ENCODE measurements around the gene KCNMB4.

The KCNMB4 gene

DNA sequence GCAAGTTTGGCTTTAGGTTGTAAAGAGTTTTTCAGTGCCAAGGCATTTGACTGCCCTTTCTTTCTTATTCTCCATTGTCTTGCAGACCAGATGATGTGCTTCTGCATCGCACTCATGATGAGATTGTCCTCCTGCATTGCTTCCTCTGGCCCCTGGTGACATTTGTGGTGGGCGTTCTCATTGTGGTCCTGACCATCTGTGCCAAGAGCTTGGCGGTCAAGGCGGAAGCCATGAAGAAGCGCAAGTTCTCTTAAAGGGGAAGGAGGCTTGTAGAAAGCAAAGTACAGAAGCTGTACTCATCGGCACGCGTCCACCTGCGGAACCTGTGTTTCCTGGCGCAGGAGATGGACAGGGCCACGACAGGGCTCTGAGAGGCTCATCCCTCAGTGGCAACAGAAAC is 64.3 kb downstream of the KCNMB4 start:
- no peak for DNase-seq

- DNase-seq = no peak
Measured at GRCh38 chr12:70436836-70437235, 70.7 kb downstream of the KCNMB4 start.

DNA sequence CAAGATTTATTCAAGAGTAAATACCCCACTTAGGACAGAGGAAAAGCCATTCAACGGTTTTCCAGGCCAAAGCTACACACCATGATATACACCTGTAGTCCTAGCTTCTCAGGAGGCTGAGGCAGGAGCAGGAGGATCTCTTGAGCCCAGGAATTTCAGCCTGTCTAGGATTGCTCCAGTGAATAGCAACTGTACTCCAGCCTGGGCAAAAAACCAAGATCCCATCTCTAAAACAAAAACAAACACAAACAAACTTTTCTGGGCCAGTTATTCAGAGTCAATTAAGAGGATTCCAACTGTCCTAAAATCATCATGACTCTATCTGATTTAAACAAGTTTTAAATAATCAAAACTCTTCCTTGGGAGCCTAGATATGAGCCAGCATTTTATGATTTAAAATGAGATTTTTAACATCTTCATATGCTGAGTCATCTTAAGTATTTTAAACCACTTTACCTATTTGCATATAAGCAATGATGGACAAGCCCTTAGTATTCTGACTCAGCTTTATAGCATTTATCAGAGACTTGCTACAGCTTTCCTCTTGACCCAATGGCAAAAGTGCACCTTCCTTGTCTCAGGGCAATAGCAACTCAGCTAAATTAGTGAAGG is 77.1 kb downstream of the KCNMB4 start:
- DNase-seq = no peak

DNA sequence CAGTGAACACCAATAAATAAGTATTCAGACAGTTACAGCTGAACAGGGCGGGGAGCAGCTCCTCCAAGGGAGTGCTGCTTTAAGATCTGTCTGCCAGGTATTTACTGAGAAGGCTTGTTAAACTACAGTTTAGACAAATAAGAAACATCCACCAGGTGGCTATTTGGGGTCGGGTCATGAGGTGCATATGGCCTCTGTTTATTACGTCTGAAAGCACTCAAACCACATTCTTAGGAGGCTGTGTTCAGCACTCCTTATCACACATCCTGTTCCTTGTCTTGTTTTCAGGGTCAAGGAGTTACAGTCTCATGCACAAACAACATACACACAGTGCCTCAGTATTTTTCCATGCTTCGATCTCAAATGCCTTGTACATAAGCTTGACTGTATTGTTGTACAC is 78.8 kb downstream of the KCNMB4 start:
- DNase-seq = no peak

DNA sequence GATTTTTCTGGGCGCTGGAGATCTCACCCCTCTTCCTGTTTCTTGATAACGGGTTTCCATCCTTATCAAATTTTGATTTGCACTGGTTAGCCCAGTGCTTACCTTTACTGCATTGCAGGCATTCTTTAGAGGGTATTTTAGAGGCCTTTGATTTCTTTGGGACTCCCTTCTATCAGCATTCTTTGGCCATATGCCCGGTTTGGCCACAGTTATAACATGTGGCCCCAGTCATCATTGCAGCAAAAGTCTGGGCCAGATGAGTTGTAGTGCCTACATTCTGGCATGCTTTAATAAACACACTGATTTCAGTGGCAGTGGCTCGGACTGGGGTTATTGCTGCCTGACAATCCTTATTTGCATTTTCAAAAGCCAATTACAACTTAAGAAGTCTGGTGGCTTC is 82.3 kb downstream of the KCNMB4 start:
- no peak for DNase-seq

GRCh38 chr12:70449074-70449752 is 83.1 kb downstream of the KCNMB4 start:
- no peak for DNase-seq

DNA sequence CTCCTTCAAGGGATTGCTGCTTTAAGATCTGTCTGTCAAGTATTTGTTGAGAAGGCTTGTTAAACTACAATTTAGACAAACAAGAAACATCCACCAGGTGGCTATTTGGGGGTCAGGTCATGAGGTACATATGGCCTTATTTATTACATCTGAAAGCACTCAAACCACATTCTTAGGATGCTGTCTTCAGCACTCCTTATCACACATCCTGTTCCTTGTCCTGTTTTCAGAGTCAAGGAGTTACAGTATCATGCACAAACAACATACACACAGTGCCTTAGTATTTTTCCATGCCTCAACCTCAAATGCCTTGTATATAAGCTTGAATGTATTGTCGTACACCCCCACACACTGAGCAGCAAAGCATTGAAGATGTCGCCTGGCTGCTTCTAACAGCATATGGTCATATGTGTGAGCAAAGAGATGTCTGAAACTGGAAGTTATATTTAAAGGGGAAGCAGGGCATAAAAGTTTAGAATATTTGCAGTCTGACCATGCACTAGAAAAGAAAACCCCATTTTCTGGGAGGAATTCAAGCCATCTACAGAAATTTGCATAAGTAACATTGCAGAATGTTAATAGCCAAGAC is 83.8 kb downstream of the KCNMB4 start:
- DNase-seq = no peak

DNA sequence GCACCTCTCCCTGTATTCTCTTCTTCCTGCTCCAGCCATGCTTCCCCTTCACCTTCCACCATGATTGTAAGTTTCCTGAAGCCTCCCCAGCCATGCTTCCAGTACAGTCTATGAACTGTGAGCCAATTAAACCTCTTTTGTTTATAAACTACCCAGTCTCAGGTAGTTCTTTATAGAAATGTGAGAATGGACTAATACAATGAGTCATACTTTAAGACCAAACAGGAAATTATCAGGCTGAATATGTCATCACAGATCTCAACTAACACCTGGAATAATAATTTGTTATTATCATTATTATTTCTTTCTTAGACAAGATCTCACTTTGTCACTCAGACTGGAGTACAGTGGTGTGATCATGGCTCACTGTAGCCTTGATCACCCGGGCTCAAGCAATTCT is 85.4 kb downstream of the KCNMB4 start:
- DNase-seq = no peak

- peak in 1 of 58 donors; percentile 2 for DNase-seq
Measured at GRCh38 chr12:70456953-70457352, 90.9 kb downstream of the KCNMB4 start.

GRCh38 chr12:70459786-70460185 is 93.7 kb downstream of the KCNMB4 start:
- DNase-seq = no peak

DNA sequence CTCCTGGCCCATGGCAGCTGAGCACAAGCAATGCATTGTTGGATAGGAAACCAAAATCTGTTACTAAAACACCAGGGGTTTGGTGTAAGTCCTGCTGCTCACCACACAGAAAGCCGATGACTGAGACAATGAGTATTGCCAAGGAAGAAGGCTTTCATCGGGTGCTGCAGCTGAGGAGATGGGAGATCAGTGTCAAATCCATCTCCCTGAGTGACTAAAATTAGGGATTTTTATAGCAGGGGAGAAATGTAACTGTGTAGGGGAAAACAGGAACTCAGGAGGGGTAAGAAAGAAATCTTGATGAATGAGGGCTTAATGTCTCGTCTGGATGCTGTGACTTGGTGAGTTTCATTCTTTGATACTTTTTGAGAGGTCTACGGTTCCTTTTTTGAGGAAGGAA is 97.9 kb downstream of the KCNMB4 start:
- no peak for DNase-seq

GRCh38 chr12:70466753-70467152 is 100.7 kb downstream of the KCNMB4 start:
- DNase-seq = no peak

DNA sequence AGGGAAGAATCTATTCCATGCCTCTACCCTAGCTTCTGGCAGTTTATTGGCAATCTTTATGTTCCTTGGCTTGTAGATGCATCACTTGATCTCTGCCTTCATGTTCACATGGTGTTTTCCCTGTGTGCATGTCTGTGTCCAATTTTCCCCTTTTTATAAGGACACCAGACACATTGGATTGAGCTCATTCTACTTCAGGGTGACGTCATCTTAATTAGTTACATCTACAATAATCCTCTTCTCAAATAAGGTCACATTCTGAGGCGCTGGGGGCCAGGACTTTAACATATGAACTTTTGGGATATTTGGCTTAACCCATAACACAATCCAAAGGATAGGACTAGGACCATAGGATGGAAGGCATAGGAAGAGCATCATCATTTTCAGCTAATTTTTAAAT is 101.4 kb downstream of the KCNMB4 start:
- DNase-seq = no peak

- DNase-seq = no peak
Measured at GRCh38 chr12:70467918-70468733, 102.0 kb downstream of the KCNMB4 start.

DNA sequence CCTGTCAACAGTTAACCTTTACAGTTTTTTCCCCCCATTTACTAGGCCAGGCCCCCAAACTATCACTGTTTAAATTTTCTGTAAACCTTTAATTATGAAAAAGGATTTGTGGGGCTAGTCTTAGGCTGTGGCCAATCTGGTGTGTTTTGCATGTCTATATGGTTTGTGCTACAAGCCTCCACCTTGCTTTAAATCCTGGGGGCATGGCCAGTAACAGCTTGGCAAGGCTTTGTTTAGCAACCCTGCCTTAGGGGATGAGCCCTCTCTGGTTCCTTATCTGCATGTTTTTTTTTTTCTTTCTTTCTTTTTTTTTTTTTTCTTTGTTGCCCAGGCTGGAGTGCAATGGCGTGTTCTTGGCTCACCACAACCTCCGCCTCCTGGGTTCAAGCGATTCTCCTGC is 102.7 kb downstream of the KCNMB4 start:
- no peak for DNase-seq

DNA sequence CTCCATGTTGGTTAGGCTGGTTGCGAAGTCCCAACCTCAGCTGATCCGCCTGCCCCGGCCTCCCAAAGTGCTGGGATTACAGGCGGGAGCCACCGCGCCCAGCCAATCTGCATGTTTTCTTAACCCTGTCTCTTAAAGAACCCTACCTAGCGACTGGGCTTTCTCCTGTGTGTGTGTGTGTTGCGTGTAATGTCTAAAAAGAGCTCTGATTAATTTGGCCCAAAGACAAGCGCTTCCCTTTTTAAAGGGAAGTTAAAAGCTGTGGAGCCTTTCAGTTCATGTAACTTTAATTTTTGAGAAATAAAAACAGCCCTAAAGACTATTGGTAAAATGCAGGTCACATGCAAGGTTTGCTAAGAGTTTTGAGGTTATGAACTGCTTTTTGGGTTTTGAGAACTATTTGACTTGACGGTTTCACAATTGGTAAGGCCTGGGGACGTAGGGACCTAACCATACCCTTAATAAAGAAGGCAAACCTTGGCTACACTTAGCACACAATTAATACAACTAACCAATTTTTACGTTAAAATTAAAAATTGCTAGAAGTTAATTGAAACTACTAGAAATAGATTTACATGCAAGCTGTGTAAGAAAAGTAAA is 103.2 kb downstream of the KCNMB4 start:
- DNase-seq = no peak

- no peak for DNase-seq
Measured at GRCh38 chr12:70482764-70483163, 116.7 kb downstream of the KCNMB4 start.
